ENCODE data around the gene SELENOO.

DNA sequence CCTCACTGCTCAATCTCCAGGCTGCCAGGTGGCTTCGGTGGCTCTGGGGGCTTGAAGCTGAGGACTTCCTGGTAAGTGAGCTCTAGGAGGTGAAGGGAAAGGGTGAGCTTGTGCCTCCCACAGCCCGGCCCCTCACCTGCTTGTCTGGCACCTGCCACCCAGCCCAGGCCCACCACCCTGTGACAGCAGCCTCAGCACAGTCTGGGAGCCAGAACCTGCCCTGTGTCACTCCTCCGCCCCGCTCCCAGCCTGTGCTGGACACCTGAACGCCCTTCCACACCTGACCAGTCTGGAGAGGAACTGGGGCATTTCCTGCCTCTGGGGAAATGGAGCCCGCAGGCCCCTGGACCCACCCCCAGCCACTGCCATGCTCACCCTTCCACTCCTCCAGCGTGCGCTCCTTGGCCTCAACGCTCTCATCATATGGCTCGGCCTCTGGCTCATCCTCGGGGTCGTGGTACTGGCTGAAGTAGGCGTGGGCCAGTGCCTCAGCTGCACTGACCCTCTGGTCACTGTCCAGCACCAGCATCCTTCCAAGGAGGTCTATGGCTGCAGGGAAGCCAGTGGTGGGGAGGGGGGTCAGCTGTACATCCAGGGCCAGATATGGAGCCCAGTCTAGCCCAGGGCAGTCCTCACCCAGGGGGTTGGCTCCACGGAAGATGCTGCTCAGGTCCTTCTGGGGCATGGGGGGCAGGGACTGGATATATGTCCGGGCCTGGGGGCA lies 64.3 kb downstream of the SELENOO start:
- TF ChIP-seq, protein P1, sequence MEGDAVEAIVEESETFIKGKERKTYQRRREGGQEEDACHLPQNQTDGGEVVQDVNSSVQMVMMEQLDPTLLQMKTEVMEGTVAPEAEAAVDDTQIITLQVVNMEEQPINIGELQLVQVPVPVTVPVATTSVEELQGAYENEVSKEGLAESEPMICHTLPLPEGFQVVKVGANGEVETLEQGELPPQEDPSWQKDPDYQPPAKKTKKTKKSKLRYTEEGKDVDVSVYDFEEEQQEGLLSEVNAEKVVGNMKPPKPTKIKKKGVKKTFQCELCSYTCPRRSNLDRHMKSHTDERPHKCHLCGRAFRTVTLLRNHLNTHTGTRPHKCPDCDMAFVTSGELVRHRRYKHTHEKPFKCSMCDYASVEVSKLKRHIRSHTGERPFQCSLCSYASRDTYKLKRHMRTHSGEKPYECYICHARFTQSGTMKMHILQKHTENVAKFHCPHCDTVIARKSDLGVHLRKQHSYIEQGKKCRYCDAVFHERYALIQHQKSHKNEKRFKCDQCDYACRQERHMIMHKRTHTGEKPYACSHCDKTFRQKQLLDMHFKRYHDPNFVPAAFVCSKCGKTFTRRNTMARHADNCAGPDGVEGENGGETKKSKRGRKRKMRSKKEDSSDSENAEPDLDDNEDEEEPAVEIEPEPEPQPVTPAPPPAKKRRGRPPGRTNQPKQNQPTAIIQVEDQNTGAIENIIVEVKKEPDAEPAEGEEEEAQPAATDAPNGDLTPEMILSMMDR (IDR thresholded peaks at IDR 0.05): no peak
- no peak for TF ChIP-seq POLR2A (IDR thresholded peaks at IDR 0.05)

All from thyroid gland (tissue), 4 donors.